HG02840 (cell line): ENCODE results near the gene TMEM8B.

ENCODE experiments used
- ATAC-seq: cut with Tn5 transposase; IDR thresholded peaks from one replicate; pipeline ENCODE4 v1.9.1; 2021; ENCODE audit warnings: mild to moderate bottlenecking, moderate library complexity, moderate number of reproducible peaks; ENCODE audit not compliant: unreplicated experiment, low FRiP score

TMEM8B gene

GRCh38 chr9:35811381-35812024 is 17.5 kb upstream of the TMEM8B start:
- no peak for ATAC-seq

- ATAC-seq, result peak; percentile 57
Measured at GRCh38 chr9:35812025-35812602, 16.9 kb upstream of the TMEM8B start, which contains the start of gene SPAG8. Gene SPAG8 (minus strand): TSS chr9:35812262. CDS start chr9:35812147, 115 bp downstream.

- ATAC-seq, result no peak
Measured at GRCh38 chr9:35813434-35814105, 15.5 kb upstream of the TMEM8B start.

- peak; percentile 17 for ATAC-seq
Measured at GRCh38 chr9:35814106-35814840, 14.8 kb upstream of the TMEM8B start.

- ATAC-seq, result peak; percentile 74
Measured at GRCh38 chr9:35814841-35815543, 14.0 kb upstream of the TMEM8B start, which contains the start of gene HINT2. Gene HINT2 (minus strand): TSS chr9:35815042. CDS start chr9:35814979, 63 bp downstream.

- no peak for ATAC-seq
Measured at GRCh38 chr9:35816708-35817107, 12.3 kb upstream of the TMEM8B start.

- no peak for ATAC-seq
Measured at GRCh38 chr9:35818341-35818740, 10.7 kb upstream of the TMEM8B start.

- ATAC-seq, result no peak
Measured at GRCh38 chr9:35820076-35820475, 9.0 kb upstream of the TMEM8B start.

GRCh38 chr9:35822926-35823325 is 6.1 kb upstream of the TMEM8B start:
- no peak for ATAC-seq

GRCh38 chr9:35826071-35826701 is 2.8 kb upstream of the TMEM8B start:
- peak; percentile 49 for ATAC-seq

- no peak for ATAC-seq
Measured at GRCh38 chr9:35827486-35827885, 1.5 kb upstream of the TMEM8B start.

GRCh38 chr9:35828716-35829083 is 328 bp upstream of the TMEM8B start, which contains the start of gene FAM221B:
Gene FAM221B (minus strand): TSS chr9:35828732. CDS start chr9:35826161, 2,571 bp downstream.
- ATAC-seq, result no peak

- no peak for ATAC-seq
Measured at GRCh38 chr9:35829764-35830096, 702 bp downstream of the TMEM8B start.

- no peak for ATAC-seq
Measured at GRCh38 chr9:35831040-35831439, 2.0 kb downstream of the TMEM8B start.

- ATAC-seq, result no peak
Measured at GRCh38 chr9:35832814-35833213, 3.8 kb downstream of the TMEM8B start.

- ATAC-seq, result no peak
Measured at GRCh38 chr9:35834260-35835215, 5.5 kb downstream of the TMEM8B start.

- ATAC-seq, result no peak
Measured at GRCh38 chr9:35835216-35835632, 6.2 kb downstream of the TMEM8B start.

GRCh38 chr9:35835766-35836165 is 6.7 kb downstream of the TMEM8B start:
- ATAC-seq, result no peak

- no peak for ATAC-seq
Measured at GRCh38 chr9:35836595-35836994, 7.6 kb downstream of the TMEM8B start.
